Caco-2 (cell line): ENCODE results near the gene SLC25A1. TPM values are rescaled to one million over a fixed set of nuclear protein-coding genes. Genes with fewer than 3 reads are reported as not detected.

ENCODE experiments used
- BruUV-seq: library from RNA; stranded (reverse); fragments of 400-500 nt; replicated peaks from 2 replicates; lab custom pipeline; 2021; lab: Mats Ljungman, UMichigan
- CTCF ChIA-PET: fragments of 300-600 bp; sonication (Branson Sonifier 250); formaldehyde crosslinking; loops from one replicate; lab custom pipeline; 2022; ENCODE audit warnings: antibody characterized with exemption; lab: Charles Lee
- POLR2A ChIA-PET: fragments of 300-600 bp; sonication (Branson Sonifier 250); formaldehyde crosslinking; loops from one replicate; lab custom pipeline; 2022; ENCODE audit warnings: antibody characterized with exemption; lab: Charles Lee
- DNase-seq, 2 experiments: peaks; one replicate each; pipeline versions ENCODE4 v3.0.0 to v3.0.0-alpha.2; 2020 to 2022
- H3K27me3 ChIP-seq: replicated peaks from 2 replicates; pipeline ENCODE4 v1.6.0; 2011; ENCODE audit warnings: low read length; ENCODE audit not compliant: control insufficient read depth, insufficient read depth
- H3K36me3 ChIP-seq: 2 replicates; pipeline ENCODE4 v1.5.1; 2011; ENCODE audit warnings: low read length; ENCODE audit not compliant: control insufficient read depth, insufficient read depth
- H3K4me1 ChIP-seq: fragments of 250-450 bp; sonication (Bioruptor Pico); 2 replicates; pipeline ENCODE4 v1.5.1; 2020; ENCODE audit warnings: mild to moderate bottlenecking
- H3K4me3 ChIP-seq: 2 replicates; pipeline ENCODE4 v1.5.1; 2011; ENCODE audit warnings: low read depth, mild to moderate bottlenecking, control low read depth, low read length
- H3K9me3 ChIP-seq: fragments of 250-450 bp; sonication (Bioruptor Pico); 2 replicates; pipeline ENCODE4 v1.5.1; 2020; ENCODE audit warnings: mild to moderate bottlenecking, moderate library complexity
- H3K27ac Mint-ChIP-seq: one replicate; pipeline ENCODE4 v1.8.0; 2022; ENCODE audit warnings: mixed read lengths; ENCODE audit not compliant: unreplicated experiment
- H3K27me3 Mint-ChIP-seq: one replicate; pipeline ENCODE4 v1.8.0; 2022; ENCODE audit warnings: mixed read lengths; ENCODE audit not compliant: insufficient read depth, unreplicated experiment
- H3K36me3 Mint-ChIP-seq: one replicate; pipeline ENCODE4 v1.8.0; 2022; ENCODE audit warnings: mild to moderate bottlenecking, mixed read lengths; ENCODE audit not compliant: insufficient read depth, unreplicated experiment
- H3K4me1 Mint-ChIP-seq: one replicate; pipeline ENCODE4 v1.8.0; 2022; ENCODE audit warnings: low read depth, mixed read lengths; ENCODE audit not compliant: unreplicated experiment
- H3K4me3 Mint-ChIP-seq: one replicate; pipeline ENCODE4 v1.8.0; 2022; ENCODE audit warnings: mild to moderate bottlenecking, moderate library complexity, mixed read lengths; ENCODE audit not compliant: unreplicated experiment
- H3K9me3 Mint-ChIP-seq: one replicate; pipeline ENCODE4 v1.8.0; 2022; ENCODE audit warnings: mixed read lengths; ENCODE audit not compliant: unreplicated experiment
- CTCF ChIP-seq, 2 experiments: fragments of 200-600 bp in 1 of 2; IDR thresholded peaks; 1 replicate in 1 of 2; 2 replicates in 1 of 2; pipeline versions ENCODE4 v1.5.1 to v1.8.0; 2011 to 2022; ENCODE audit warnings: antibody characterized with exemption in 1 of 2, control low read depth in 1 of 2, inconsistent platforms in 1 of 2, low read depth in 1 of 2, low read length in 1 of 2, mild to moderate bottlenecking in 1 of 2, moderate library complexity in 1 of 2; ENCODE audit not compliant: insufficient read depth in 1 of 2, severe bottlenecking in 1 of 2, unreplicated experiment in 1 of 2
- intact Hi-C: fragments of 100-400 bp; cut with micrococcal nuclease; formaldehyde crosslinking; loops from one replicate; pipeline ENCODE4 v1.10.0; 2022; ENCODE audit not compliant: unreplicated experiment
- total RNA-seq: library from RNA; stranded (reverse); gene quantifications from 2 replicates; pipeline ENCODE4 v1.2.3, GENCODE V29; 2022

Gene SLC25A1
- total RNA-seq, 1 experiment from 2014 or later, result 155 TPM

DNA sequence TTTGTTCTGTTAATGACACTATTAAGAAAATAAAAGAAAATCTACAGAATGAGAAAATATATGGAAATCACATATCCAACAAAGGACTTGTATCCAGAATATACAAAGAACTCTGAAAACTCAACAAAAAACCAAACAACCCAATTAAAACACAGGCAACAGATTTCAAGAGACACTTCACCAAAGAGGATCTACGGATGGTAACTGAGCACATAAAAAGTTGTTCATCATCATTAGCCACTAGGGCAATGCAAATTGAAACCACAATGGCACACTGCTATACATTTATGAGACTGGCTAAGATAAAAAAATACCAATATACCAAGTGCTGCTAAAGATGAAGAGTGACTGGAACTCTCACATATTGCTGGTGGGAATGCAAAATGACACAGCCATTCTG, 34.5 kb upstream of the SLC25A1 start:
- DNase-seq, result no peak
- ChIA-PET POLR2A (no interaction called here), CTCF (no interaction called here)
- Histone ChIP-seq H3K27me3 (no peaks in the 10 kb centered on the region), H3K4me3 (no peak overlapping the region), H3K9me3 (no peaks in the 10 kb centered on the region), H3K36me3 (no peaks in the 10 kb centered on the region), H3K4me1 (no peaks in the 10 kb centered on the region)
- no peak overlapping the region for H3K27ac Mint-ChIP-seq
- H3K9me3 Mint-ChIP-seq, result no peaks in the 10 kb centered on the region
- H3K27me3 Mint-ChIP-seq, result no peaks in the 10 kb centered on the region
- BruUV-seq, result no TSS peak
- TF ChIP-seq CTCF (IDR thresholded peaks at IDR 0.05; ENCODE audit: insufficient read depth in 1 of 2, low read depth in 1 of 2, low read length in 1 of 2, severe bottlenecking in 1 of 2, unreplicated experiment in 1 of 2), result no peak
- intact Hi-C loops, result no loop called here
- no peak overlapping the region for H3K4me3 Mint-ChIP-seq
- H3K36me3 Mint-ChIP-seq, result no peaks in the 10 kb centered on the region
- H3K4me1 Mint-ChIP-seq, result no peaks in the 10 kb centered on the region

GRCh38 chr22:19212302-19212870, 33.9 kb upstream of the SLC25A1 start:
- Mint-ChIP-seq H3K9me3 (no peaks in the 10 kb centered on the region), H3K4me1 (no peaks in the 10 kb centered on the region), H3K36me3 (no peaks in the 10 kb centered on the region), H3K27ac (no peak overlapping the region), H3K4me3 (no peak overlapping the region), H3K27me3 (no peaks in the 10 kb centered on the region)
- no TSS peak for BruUV-seq
- DNase-seq, result no peak
- H3K9me3 ChIP-seq, result no peaks in the 10 kb centered on the region
- no peak overlapping the region for H3K4me3 ChIP-seq
- H3K4me1 ChIP-seq, result no peaks in the 10 kb centered on the region
- intact Hi-C loops, result no loop called here
- ChIA-PET POLR2A (no interaction called here), CTCF (no interaction called here)
- H3K36me3 ChIP-seq, result no peaks in the 10 kb centered on the region
- no peaks in the 10 kb centered on the region for H3K27me3 ChIP-seq
- TF ChIP-seq CTCF (IDR thresholded peaks at IDR 0.05; ENCODE audit: insufficient read depth in 1 of 2, low read depth in 1 of 2, low read length in 1 of 2, severe bottlenecking in 1 of 2, unreplicated experiment in 1 of 2), result no peak

DNA sequence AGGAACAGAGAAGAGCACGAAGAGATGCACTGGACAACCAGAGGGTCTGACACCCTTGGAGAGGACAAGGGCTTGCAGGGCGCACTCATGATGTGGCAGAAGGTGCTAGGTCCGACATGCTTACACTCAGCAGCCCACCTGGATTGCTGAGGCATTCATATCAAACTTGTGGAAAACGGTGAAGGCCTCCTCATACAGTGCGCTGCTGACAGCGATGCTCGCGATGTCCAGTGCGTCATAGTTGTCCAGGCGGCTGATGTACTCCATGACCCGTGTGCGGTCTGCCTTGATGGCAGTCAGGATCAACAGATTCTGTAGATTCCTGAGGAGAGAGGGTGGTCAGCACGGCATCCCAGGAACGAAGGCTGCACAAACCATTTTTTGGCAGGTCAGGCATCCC, 31.7 kb upstream of the SLC25A1 start:
- CTCF ChIA-PET, result no interaction called here
- H3K9me3 ChIP-seq, result no peaks in the 10 kb centered on the region
- H3K9me3 Mint-ChIP-seq, result no peaks in the 10 kb centered on the region
- H3K4me1 Mint-ChIP-seq, result no peaks in the 10 kb centered on the region
- POLR2A ChIA-PET, result no interaction called here
- no peak for TF ChIP-seq CTCF (IDR thresholded peaks at IDR 0.05; ENCODE audit: insufficient read depth in 1 of 2, low read depth in 1 of 2, low read length in 1 of 2, severe bottlenecking in 1 of 2, unreplicated experiment in 1 of 2)
- no peak overlapping the region for H3K4me3 Mint-ChIP-seq
- no peaks in the 10 kb centered on the region for H3K36me3 Mint-ChIP-seq
- intact Hi-C loops, result no loop called here
- no peaks in the 10 kb centered on the region for H3K27me3 ChIP-seq
- H3K4me3 ChIP-seq, result no peak overlapping the region
- no peak overlapping the region for H3K27ac Mint-ChIP-seq
- no peaks in the 10 kb centered on the region for H3K36me3 ChIP-seq
- DNase-seq, result no peak
- no peaks in the 10 kb centered on the region for H3K4me1 ChIP-seq
- no peaks in the 10 kb centered on the region for H3K27me3 Mint-ChIP-seq
- no TSS peak for BruUV-seq
